ENCODE results near the gene CAND1.

Gene CAND1

GRCh38 chr12:67299926-67300325 lies 30.8 kb downstream of the CAND1 start:
- no peak overlapping the region for H3K9ac ChIP-seq (ENCODE audit: insufficient read length, low read depth)
- no peaks in the 10 kb centered on the region for H3K9me3 ChIP-seq (ENCODE audit: insufficient read depth, low read length)
- H3K27me3 ChIP-seq (ENCODE audit: insufficient read depth, insufficient read length), result no peaks in the 10 kb centered on the region
- DNase-seq (ENCODE audit: low read depth, low spot score), result no peak
- H3K4me1 ChIP-seq (ENCODE audit: insufficient read depth, insufficient read length), result no peaks in the 10 kb centered on the region
- no peak for TF ChIP-seq YY1 (IDR thresholded peaks at IDR 0.05; ENCODE audit: insufficient read depth, insufficient read length)
- TF ChIP-seq ZNF274 (IDR thresholded peaks at IDR 0.05; ENCODE audit: low read depth, low read length), result no peak
- no peak for TF ChIP-seq SUZ12 (IDR thresholded peaks at IDR 0.05; ENCODE audit: extremely low read depth, insufficient read depth, insufficient read length)
- peaks cover 95% of the 10 kb centered on the region for H3K36me3 ChIP-seq (ENCODE audit: insufficient read depth, insufficient read length, low read length)
- H3K4me3 ChIP-seq (ENCODE audit: insufficient read length, low read depth), result no peak overlapping the region

- Histone ChIP-seq H3K27me3 (ENCODE audit: insufficient read depth, insufficient read length) (no peaks in the 10 kb centered on the region), H3K36me3 (ENCODE audit: insufficient read depth, insufficient read length, low read length) (peaks cover 96% of the 10 kb centered on the region), H3K4me3 (ENCODE audit: insufficient read length, low read depth) (no peak overlapping the region), H3K9me3 (ENCODE audit: insufficient read depth, low read length) (no peaks in the 10 kb centered on the region), H3K4me1 (ENCODE audit: insufficient read depth, insufficient read length) (no peaks in the 10 kb centered on the region), H3K9ac (ENCODE audit: insufficient read length, low read depth) (no peak overlapping the region)
- no peak for TF ChIP-seq SUZ12 (IDR thresholded peaks at IDR 0.05; ENCODE audit: extremely low read depth, insufficient read depth, insufficient read length)
- no peak for DNase-seq (ENCODE audit: low read depth, low spot score)
Observed at GRCh38 chr12:67302162-67302561, 33.0 kb downstream of the CAND1 start.

- Histone ChIP-seq H3K9ac (ENCODE audit: insufficient read length, low read depth) (no peak overlapping the region), H3K4me3 (ENCODE audit: insufficient read length, low read depth) (no peak overlapping the region), H3K4me1 (ENCODE audit: insufficient read depth, insufficient read length) (no peaks in the 10 kb centered on the region), H3K27me3 (ENCODE audit: insufficient read depth, insufficient read length) (no peaks in the 10 kb centered on the region), H3K36me3 (ENCODE audit: insufficient read depth, insufficient read length, low read length) (peaks cover 95% of the 10 kb centered on the region), H3K9me3 (ENCODE audit: insufficient read depth, low read length) (no peaks in the 10 kb centered on the region)
- no peak for DNase-seq (ENCODE audit: low read depth, low spot score)
- TF ChIP-seq ZNF274 (IDR thresholded peaks at IDR 0.05; ENCODE audit: low read depth, low read length), result no peak
- no peak for TF ChIP-seq SUZ12 (IDR thresholded peaks at IDR 0.05; ENCODE audit: extremely low read depth, insufficient read depth, insufficient read length)
- TF ChIP-seq YY1 (IDR thresholded peaks at IDR 0.05; ENCODE audit: insufficient read depth, insufficient read length), result no peak
Observed at GRCh38 chr12:67305544-67305943, 36.4 kb downstream of the CAND1 start.

GRCh38 chr12:67306712-67307111 lies 37.6 kb downstream of the CAND1 start:
- Histone ChIP-seq H3K27me3 (ENCODE audit: insufficient read depth, insufficient read length) (no peaks in the 10 kb centered on the region), H3K9me3 (ENCODE audit: insufficient read depth, low read length) (no peaks in the 10 kb centered on the region), H3K9ac (ENCODE audit: insufficient read length, low read depth) (no peak overlapping the region), H3K4me3 (ENCODE audit: insufficient read length, low read depth) (no peak overlapping the region), H3K4me1 (ENCODE audit: insufficient read depth, insufficient read length) (no peaks in the 10 kb centered on the region), H3K36me3 (ENCODE audit: insufficient read depth, insufficient read length, low read length) (peaks cover 91% of the 10 kb centered on the region)
- TF ChIP-seq SUZ12 (IDR thresholded peaks at IDR 0.05; ENCODE audit: extremely low read depth, insufficient read depth, insufficient read length) (no peak), ZNF274 (IDR thresholded peaks at IDR 0.05; ENCODE audit: low read depth, low read length) (no peak), YY1 (IDR thresholded peaks at IDR 0.05; ENCODE audit: insufficient read depth, insufficient read length) (no peak)
- DNase-seq (ENCODE audit: low read depth, low spot score), result no peak

- Histone ChIP-seq H3K27me3 (ENCODE audit: insufficient read depth, insufficient read length) (no peaks in the 10 kb centered on the region), H3K9me3 (ENCODE audit: insufficient read depth, low read length) (no peaks in the 10 kb centered on the region), H3K4me3 (ENCODE audit: insufficient read length, low read depth) (no peak overlapping the region), H3K36me3 (ENCODE audit: insufficient read depth, insufficient read length, low read length) (peaks cover 56% of the 10 kb centered on the region), H3K4me1 (ENCODE audit: insufficient read depth, insufficient read length) (peaks cover 4% of the 10 kb centered on the region), H3K9ac (ENCODE audit: insufficient read length, low read depth) (no peak overlapping the region)
- no peak for TF ChIP-seq YY1 (IDR thresholded peaks at IDR 0.05; ENCODE audit: insufficient read depth, insufficient read length)
- TF ChIP-seq ZNF274 (IDR thresholded peaks at IDR 0.05; ENCODE audit: low read depth, low read length), result no peak
- no peak for TF ChIP-seq SUZ12 (IDR thresholded peaks at IDR 0.05; ENCODE audit: extremely low read depth, insufficient read depth, insufficient read length)
- DNase-seq (ENCODE audit: low read depth, low spot score), result no peak
Observed at GRCh38 chr12:67315661-67316060, 46.5 kb downstream of the CAND1 start.

- Histone ChIP-seq H3K4me1 (ENCODE audit: insufficient read depth, insufficient read length) (peaks cover 5% of the 10 kb centered on the region), H3K9ac (ENCODE audit: insufficient read length, low read depth) (no peak overlapping the region), H3K4me3 (ENCODE audit: insufficient read length, low read depth) (no peak overlapping the region), H3K27me3 (ENCODE audit: insufficient read depth, insufficient read length) (no peaks in the 10 kb centered on the region), H3K36me3 (ENCODE audit: insufficient read depth, insufficient read length, low read length) (peaks cover 39% of the 10 kb centered on the region), H3K9me3 (ENCODE audit: insufficient read depth, low read length) (peaks cover 11% of the 10 kb centered on the region)
- TF ChIP-seq YY1 (IDR thresholded peaks at IDR 0.05; ENCODE audit: insufficient read depth, insufficient read length) (no peak), ZNF274 (IDR thresholded peaks at IDR 0.05; ENCODE audit: low read depth, low read length) (no peak), SUZ12 (IDR thresholded peaks at IDR 0.05; ENCODE audit: extremely low read depth, insufficient read depth, insufficient read length) (no peak)
- no peak for DNase-seq (ENCODE audit: low read depth, low spot score)
Observed at GRCh38 chr12:67318786-67319185, 49.6 kb downstream of the CAND1 start.

- Histone ChIP-seq H3K9ac (ENCODE audit: insufficient read length, low read depth) (no peak overlapping the region), H3K9me3 (ENCODE audit: insufficient read depth, low read length) (peaks cover 11% of the 10 kb centered on the region), H3K4me1 (ENCODE audit: insufficient read depth, insufficient read length) (peaks cover 5% of the 10 kb centered on the region), H3K4me3 (ENCODE audit: insufficient read length, low read depth) (no peak overlapping the region), H3K27me3 (ENCODE audit: insufficient read depth, insufficient read length) (no peaks in the 10 kb centered on the region), H3K36me3 (ENCODE audit: insufficient read depth, insufficient read length, low read length) (peaks cover 34% of the 10 kb centered on the region)
- no peak for DNase-seq (ENCODE audit: low read depth, low spot score)
- no peak for TF ChIP-seq YY1 (IDR thresholded peaks at IDR 0.05; ENCODE audit: insufficient read depth, insufficient read length)
- no peak for TF ChIP-seq SUZ12 (IDR thresholded peaks at IDR 0.05; ENCODE audit: extremely low read depth, insufficient read depth, insufficient read length)
- TF ChIP-seq ZNF274 (IDR thresholded peaks at IDR 0.05; ENCODE audit: low read depth, low read length), result no peak
Observed at GRCh38 chr12:67319936-67320335, 50.8 kb downstream of the CAND1 start.

Measured in NT2/D1 (cell line).